Activated CD8-positive, alpha-beta memory T cell treated with anti-CD3 and anti-CD28 coated beads, Interleukin-2, amount 50 U/mL, for 1 hour (primary cell): ENCODE results near the gene M1AP.
"Not testable (repeated sequence)": the region's sequence is repeated elsewhere in the genome, so short reads cannot be mapped to it uniquely, and the experiment has no call there.

ENCODE experiments used
- DNase-seq: peaks from one replicate; pipeline ENCODE4 v3.0.0-alpha.2; 2020; ENCODE audit errors: extremely low read depth

The M1AP gene

GRCh38 chr2:74564222-74564621, 83.9 kb downstream of the M1AP start:
- DNase-seq, result no peak

GRCh38 chr2:74562126-74562775, 85.9 kb downstream of the M1AP start:
- DNase-seq, result no peak

- not testable (repeated sequence) for DNase-seq
These were observed 87.1 kb downstream of the M1AP start for GRCh38 chr2:74561022-74561421.

GRCh38 chr2:74560591-74560990, 87.5 kb downstream of the M1AP start:
- DNase-seq, result no peak

- no peak for DNase-seq
These were observed 88.2 kb downstream of the M1AP start for GRCh38 chr2:74559912-74560311.

- DNase-seq, result no peak
These were observed 89.6 kb downstream of the M1AP start for GRCh38 chr2:74558284-74559230.

- no peak for DNase-seq
These were observed 91.2 kb downstream of the M1AP start for GRCh38 chr2:74556831-74557370.

GRCh38 chr2:74556159-74556558, 92.0 kb downstream of the M1AP start:
- no peak for DNase-seq

- DNase-seq, result no peak
These were observed 92.5 kb downstream of the M1AP start for GRCh38 chr2:74555610-74556103.

GRCh38 chr2:74554820-74555531, 93.2 kb downstream of the M1AP start:
- DNase-seq, result no peak

GRCh38 chr2:74553892-74554819, 94.0 kb downstream of the M1AP start, which contains the start of the genes DOK1 and LOXL3:
Gene DOK1, plus strand, starts transcription at chr2:74554720. Its CDS starts 35 bp downstream, at chr2:74554755.
Gene LOXL3, minus strand, starts transcription at chr2:74553942. Its CDS starts 1,308 bp downstream, at chr2:74552634.
- DNase-seq, result peak; percentile 47

GRCh38 chr2:74552914-74553811, 95.0 kb downstream of the M1AP start:
- no peak for DNase-seq

GRCh38 chr2:74551942-74552913, 95.9 kb downstream of the M1AP start:
- DNase-seq, result no peak

- no peak for DNase-seq
These were observed 96.6 kb downstream of the M1AP start for GRCh38 chr2:74551530-74551929.

- no peak for DNase-seq
These were observed 97.9 kb downstream of the M1AP start for GRCh38 chr2:74550231-74550630.

GRCh38 chr2:74548900-74549826, 99.0 kb downstream of the M1AP start:
- DNase-seq, result no peak

- no peak for DNase-seq
These were observed 99.7 kb downstream of the M1AP start for GRCh38 chr2:74548285-74548899.
